Urothelium cell line (cell line): ENCODE measurements around the gene TSPAN2.

Source experiments
- DNase-seq: peaks from one replicate; pipeline ENCODE4 v3.0.0; 2011; ENCODE audit warnings: low spot score, mixed read lengths
- FAIRE-seq: peaks from 2 replicates; lab custom pipeline; 2011; peaks lifted over from hg19 to GRCh38; lab: Jason Lieb, UNC

TSPAN2 gene

GRCh38 chr1:115114308-115114707 lies 25.0 kb upstream of the TSPAN2 start:
- FAIRE-seq = peak; percentile 65
- DNase-seq = peak; percentile 64

- FAIRE-seq (no peak), DNase-seq (no peak)
Observed at GRCh38 chr1:115113766-115114165, 24.5 kb upstream of the TSPAN2 start.

GRCh38 chr1:115112496-115113375 lies 23.4 kb upstream of the TSPAN2 start:
- peak; percentile 61 for DNase-seq
- FAIRE-seq = no peak

- FAIRE-seq (no peak), DNase-seq (no peak)
Observed at GRCh38 chr1:115107516-115108260, 18.4 kb upstream of the TSPAN2 start.

- DNase-seq = no peak
- no peak for FAIRE-seq
Observed at GRCh38 chr1:115105831-115106230, 16.5 kb upstream of the TSPAN2 start.

- FAIRE-seq = no peak
- no peak for DNase-seq
Observed at GRCh38 chr1:115099693-115100050, 10.4 kb upstream of the TSPAN2 start.

- DNase-seq (peak; percentile 69), FAIRE-seq (no peak)
Observed at GRCh38 chr1:115098979-115099692, 9.8 kb upstream of the TSPAN2 start.

- no peak for FAIRE-seq
Observed at GRCh38 chr1:115092175-115092574, 2.9 kb upstream of the TSPAN2 start.

GRCh38 chr1:115091572-115091971 lies 2.3 kb upstream of the TSPAN2 start:
- DNase-seq (no peak), FAIRE-seq (no peak)

More at GRCh38 chr1:115092175-115092574, 2.9 kb upstream of the TSPAN2 start:
- DNase-seq = no peak

GRCh38 chr1:115090956-115091355 lies 1.7 kb upstream of the TSPAN2 start:
- FAIRE-seq (no peak), DNase-seq (no peak)

GRCh38 chr1:115090540-115090939 lies 1.2 kb upstream of the TSPAN2 start:
- DNase-seq (no peak), FAIRE-seq (no peak)

GRCh38 chr1:115090186-115090490 lies 835 bp upstream of the TSPAN2 start:
- FAIRE-seq = no peak
- no peak for DNase-seq

- FAIRE-seq = no peak
- no peak for DNase-seq
Observed at GRCh38 chr1:115088871-115089419, 358 bp downstream of the TSPAN2 start.

GRCh38 chr1:115088115-115088778 lies 1.1 kb downstream of the TSPAN2 start:
- DNase-seq (no peak), FAIRE-seq (no peak)

GRCh38 chr1:115086176-115086830 lies 3.0 kb downstream of the TSPAN2 start:
- DNase-seq = no peak
- no peak for FAIRE-seq

- DNase-seq = no peak
- no peak for FAIRE-seq
Observed at GRCh38 chr1:115084902-115085511, 4.3 kb downstream of the TSPAN2 start.

- no peak for DNase-seq
- FAIRE-seq = no peak
Observed at GRCh38 chr1:115082949-115083348, 6.4 kb downstream of the TSPAN2 start.

- DNase-seq (no peak), FAIRE-seq (no peak)
Observed at GRCh38 chr1:115078708-115079107, 10.6 kb downstream of the TSPAN2 start.

GRCh38 chr1:115077984-115078330 lies 11.3 kb downstream of the TSPAN2 start:
- DNase-seq (no peak), FAIRE-seq (no peak)
